Dermis lymphatic vessel endothelial cell (primary cell): Measurements from ENCODE around the gene RSPO1. TPM values are rescaled to one million over a fixed set of nuclear protein-coding genes. Genes with fewer than 3 reads are reported as not detected.

ENCODE experiments used
- total RNA-seq: library from RNA; depleted of rRNA; stranded (reverse); fragments of >200 nt; gene quantifications from 2 replicates; pipeline ENCODE4 v1.2.1, GENCODE V29; 2014

The RSPO1 gene
- not detected in 2 replicates for total RNA-seq

GRCh38 chr1:37634244-37634991 lies at the start of gene RSPO1:
RSPO1 (minus strand) TSS chr1:37634892; CDS start chr1:37629661, 5,231 bp downstream.

GRCh38 chr1:37595440-37596181 lies 39.1 kb downstream of the RSPO1 start, which contains the start of gene GNL2:
GNL2 (minus strand) TSS chr1:37595937; CDS start chr1:37595822, 115 bp downstream.

Other genes starting within 250 kb of the RSPO1 start
- gene ZC3H12A, start 160.3 kb downstream of the RSPO1 start, total RNA-seq, result 1.8 and 2.5 TPM in 2 replicates
- 41.9 and 49.6 TPM in 2 replicates for gene MEAF6, start 120.1 kb downstream of the RSPO1 start, total RNA-seq
- 13.8 and 15.3 TPM in 2 replicates for gene SNIP1, start 80.6 kb downstream of the RSPO1 start, total RNA-seq
- gene DNALI1, start 78.0 kb downstream of the RSPO1 start, total RNA-seq, result 0.26 and 0.65 TPM in 2 replicates
- 45.3 and 58.6 TPM in 2 replicates for gene GNL2, start 39.0 kb downstream of the RSPO1 start, total RNA-seq
- gene CDCA8, start 57.6 kb upstream of the RSPO1 start, total RNA-seq, result 1.2 and 1.5 TPM in 2 replicates
- gene EPHA10, start 130.2 kb upstream of the RSPO1 start, total RNA-seq, result under 0.01 TPM in 2 replicates
- gene MANEAL, start 159.0 kb upstream of the RSPO1 start, total RNA-seq, result 0.54 and 0.69 TPM in 2 replicates
- 8.8 and 15.6 TPM in 2 replicates for gene C1orf122, start 172.9 kb upstream of the RSPO1 start, total RNA-seq
- gene YRDC, start 173.3 kb upstream of the RSPO1 start, total RNA-seq, result 13.7 and 14.4 TPM in 2 replicates
- 1.5 and 2.3 TPM in 2 replicates for gene MTF1, start 224.7 kb upstream of the RSPO1 start, total RNA-seq